ENCODE results near the gene LRRTM4.
"Not testable (repeated sequence)": the region's sequence is repeated elsewhere in the genome, so short reads cannot be mapped to it uniquely, and the experiment has no call there.

Gene LRRTM4

DNA sequence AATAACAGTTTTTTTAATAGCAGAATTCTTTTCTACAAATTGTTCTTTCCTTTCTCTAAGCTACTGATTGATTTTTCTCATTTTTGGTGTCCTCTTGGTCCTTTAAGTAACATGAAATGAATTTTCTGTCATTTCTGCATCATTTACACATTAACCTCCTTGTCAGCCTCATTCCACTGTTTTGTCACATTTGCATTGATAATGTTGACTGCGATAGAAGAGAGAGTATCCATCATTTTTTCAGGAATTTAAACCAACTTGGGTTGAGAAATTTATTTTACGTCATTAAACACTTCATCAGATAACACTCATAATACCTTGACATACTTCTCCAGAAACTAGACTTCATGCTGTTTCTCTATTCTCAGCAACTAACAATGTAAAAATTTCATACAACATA lies 422.2 kb downstream of the LRRTM4 start:
- no peak overlapping the region for H3K4me3 ChIP-seq (ENCODE audit: control insufficient read depth, low read depth, low read length)
- no peak for DNase-seq (ENCODE audit: low read depth)
- TF ChIP-seq, protein P1, sequence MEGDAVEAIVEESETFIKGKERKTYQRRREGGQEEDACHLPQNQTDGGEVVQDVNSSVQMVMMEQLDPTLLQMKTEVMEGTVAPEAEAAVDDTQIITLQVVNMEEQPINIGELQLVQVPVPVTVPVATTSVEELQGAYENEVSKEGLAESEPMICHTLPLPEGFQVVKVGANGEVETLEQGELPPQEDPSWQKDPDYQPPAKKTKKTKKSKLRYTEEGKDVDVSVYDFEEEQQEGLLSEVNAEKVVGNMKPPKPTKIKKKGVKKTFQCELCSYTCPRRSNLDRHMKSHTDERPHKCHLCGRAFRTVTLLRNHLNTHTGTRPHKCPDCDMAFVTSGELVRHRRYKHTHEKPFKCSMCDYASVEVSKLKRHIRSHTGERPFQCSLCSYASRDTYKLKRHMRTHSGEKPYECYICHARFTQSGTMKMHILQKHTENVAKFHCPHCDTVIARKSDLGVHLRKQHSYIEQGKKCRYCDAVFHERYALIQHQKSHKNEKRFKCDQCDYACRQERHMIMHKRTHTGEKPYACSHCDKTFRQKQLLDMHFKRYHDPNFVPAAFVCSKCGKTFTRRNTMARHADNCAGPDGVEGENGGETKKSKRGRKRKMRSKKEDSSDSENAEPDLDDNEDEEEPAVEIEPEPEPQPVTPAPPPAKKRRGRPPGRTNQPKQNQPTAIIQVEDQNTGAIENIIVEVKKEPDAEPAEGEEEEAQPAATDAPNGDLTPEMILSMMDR (IDR thresholded peaks at IDR 0.05; ENCODE audit: control insufficient read depth, insufficient read depth, low read depth, low read length, missing control alignments), result no peak

DNA sequence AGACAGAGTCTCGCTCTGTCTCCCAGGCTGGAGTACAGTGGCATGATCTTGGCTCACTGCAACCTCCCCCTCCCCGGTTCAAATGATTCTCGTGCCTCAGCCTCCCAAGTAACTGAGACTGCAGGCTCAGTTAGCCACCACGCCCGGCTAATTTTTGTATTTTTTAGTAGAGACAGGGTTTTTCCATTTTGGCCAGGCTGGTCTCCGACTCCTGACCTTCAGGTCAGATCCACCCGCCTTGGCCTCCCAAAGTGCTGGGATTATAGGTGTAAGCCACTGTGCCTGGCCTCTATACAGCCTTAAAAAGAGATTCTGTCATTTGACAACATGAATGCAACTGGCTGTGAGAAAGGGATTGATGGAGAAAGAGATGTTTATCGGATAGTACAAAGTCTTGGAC lies 426.7 kb downstream of the LRRTM4 start:
- not testable (repeated sequence) for DNase-seq (ENCODE audit: low read depth); H3K4me3 ChIP-seq (ENCODE audit: control insufficient read depth, low read depth, low read length)

GRCh38 chr2:77095096-77095495 lies 427.1 kb downstream of the LRRTM4 start:
- DNase-seq (ENCODE audit: low read depth), result no peak
- TF ChIP-seq, protein P1 (IDR thresholded peaks at IDR 0.05; ENCODE audit: control insufficient read depth, insufficient read depth, low read depth, low read length, missing control alignments), result no peak
- no peak overlapping the region for H3K4me3 ChIP-seq (ENCODE audit: control insufficient read depth, low read depth, low read length)

GRCh38 chr2:77088424-77088823 lies 433.8 kb downstream of the LRRTM4 start:
- not testable (repeated sequence) for DNase-seq (ENCODE audit: low read depth); H3K4me3 ChIP-seq (ENCODE audit: control insufficient read depth, low read depth, low read length)

DNA sequence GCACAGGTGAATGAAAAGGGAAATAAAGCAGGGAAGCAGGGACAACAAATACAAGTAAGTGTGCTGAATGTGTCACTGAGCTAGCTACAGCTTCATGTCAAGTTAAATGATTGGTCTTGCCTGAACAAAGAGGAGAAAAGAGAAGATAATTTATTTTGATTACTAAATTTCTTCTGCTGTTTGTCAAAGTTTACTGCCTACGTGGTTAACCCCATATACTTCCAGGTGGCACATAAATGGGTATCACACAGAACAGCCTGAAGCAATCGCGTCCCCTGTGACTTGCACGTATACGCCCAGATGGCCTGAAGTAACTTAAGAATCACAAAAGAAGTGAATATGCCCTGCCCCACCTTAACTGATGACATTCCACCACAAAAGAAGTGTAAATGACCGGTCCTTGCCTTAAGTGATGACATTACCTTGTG lies 434.2 kb downstream of the LRRTM4 start:
- DNase-seq (ENCODE audit: low read depth), result no peak
- no peak overlapping the region for H3K4me3 ChIP-seq (ENCODE audit: control insufficient read depth, low read depth, low read length)
- TF ChIP-seq, protein P1 (IDR thresholded peaks at IDR 0.05; ENCODE audit: control insufficient read depth, insufficient read depth, low read depth, low read length, missing control alignments), result no peak

- TF ChIP-seq, protein P1 (IDR thresholded peaks at IDR 0.05; ENCODE audit: control insufficient read depth, insufficient read depth, low read depth, low read length, missing control alignments), result no peak
- no peak for DNase-seq (ENCODE audit: low read depth)
These were observed 435.7 kb downstream of the LRRTM4 start for GRCh38 chr2:77086478-77086877.

GRCh38 chr2:77086051-77086450 lies 436.1 kb downstream of the LRRTM4 start:
- DNase-seq (ENCODE audit: low read depth), result no peak
- TF ChIP-seq, protein P1 (IDR thresholded peaks at IDR 0.05; ENCODE audit: control insufficient read depth, insufficient read depth, low read depth, low read length, missing control alignments), result no peak
- no peak overlapping the region for H3K4me3 ChIP-seq (ENCODE audit: control insufficient read depth, low read depth, low read length)

More at GRCh38 chr2:77086478-77086877, 435.7 kb downstream of the LRRTM4 start:
- H3K4me3 ChIP-seq (ENCODE audit: control insufficient read depth, low read depth, low read length), result no peak overlapping the region

GRCh38 chr2:77085561-77085960 lies 436.6 kb downstream of the LRRTM4 start:
- TF ChIP-seq, protein P1 (IDR thresholded peaks at IDR 0.05; ENCODE audit: control insufficient read depth, insufficient read depth, low read depth, low read length, missing control alignments), result no peak
- DNase-seq (ENCODE audit: low read depth), result no peak
- no peak overlapping the region for H3K4me3 ChIP-seq (ENCODE audit: control insufficient read depth, low read depth, low read length)

Measured in AG09309 (cell line).